ENCODE measurements around the gene IGFBP6.

IGFBP6 gene

GRCh38 chr12:53060064-53060720, 37.3 kb upstream of the IGFBP6 start:
- Histone ChIP-seq H3K4me1 (ENCODE audit: control extremely low read depth in 1 of 4, control insufficient read depth in 4 of 4, insufficient read depth in 4 of 4, low read length in 3 of 4) (no peaks in the 10 kb centered on the region), H3K4me3 (ENCODE audit: control insufficient read depth in 1 of 7, extremely low read depth in 1 of 7, insufficient read depth in 4 of 7, low read depth in 2 of 7, low read length in 6 of 7) (no peak overlapping the region), H3K36me3 (ENCODE audit: control insufficient read depth in 4 of 4, insufficient read depth in 4 of 4, low read length in 3 of 4) (peaks cover 0 to 13% (median 5%) of the 10 kb centered on the region in 4 experiments), H3K9me3 (ENCODE audit: control extremely low read depth in 1 of 5, control insufficient read depth in 4 of 5, insufficient read depth in 2 of 5, low read depth in 1 of 5, low read length in 4 of 5) (no peaks in the 10 kb centered on the region), H3K27me3 (replicated peaks in 2 of 5; ENCODE audit: control insufficient read depth in 4 of 5, insufficient read depth in 5 of 5, low read length in 4 of 5) (no peaks in the 10 kb centered on the region), H3K27ac (ENCODE audit: insufficient read depth in 1 of 2, low read depth in 1 of 2, low read length in 2 of 2, poor library complexity in 1 of 2, severe bottlenecking in 2 of 2) (no peak overlapping the region)
- WGBS (ENCODE audit: insufficient coverage) = 94% methylated on average over 12 of the region's 17 CpGs
- no peak for DNase-seq
- ChIA-PET CTCF (interaction anchor here (0.7 to 17.4 kb wide), 4 partner anchors 9 to 37 kb away, joined by 3 to 361 read pairs (median 4); partner anchors contain the start of genes IGFBP6 and SOAT2), POLR2A (no interaction called here)

GRCh38 chr12:53060721-53061276, 36.7 kb upstream of the IGFBP6 start:
- Histone ChIP-seq H3K27me3 (replicated peaks in 2 of 5; ENCODE audit: control insufficient read depth in 4 of 5, insufficient read depth in 5 of 5, low read length in 4 of 5) (no peaks in the 10 kb centered on the region), H3K36me3 (ENCODE audit: control insufficient read depth in 4 of 4, insufficient read depth in 4 of 4, low read length in 3 of 4) (peaks cover 0 to 19% (median 8%) of the 10 kb centered on the region in 4 experiments), H3K4me3 (ENCODE audit: control insufficient read depth in 1 of 7, extremely low read depth in 1 of 7, insufficient read depth in 4 of 7, low read depth in 2 of 7, low read length in 6 of 7) (no peak overlapping the region), H3K9me3 (ENCODE audit: control extremely low read depth in 1 of 5, control insufficient read depth in 4 of 5, insufficient read depth in 2 of 5, low read depth in 1 of 5, low read length in 4 of 5) (no peaks in the 10 kb centered on the region), H3K27ac (ENCODE audit: insufficient read depth in 1 of 2, low read depth in 1 of 2, low read length in 2 of 2, poor library complexity in 1 of 2, severe bottlenecking in 2 of 2) (no peak overlapping the region), H3K4me1 (ENCODE audit: control extremely low read depth in 1 of 4, control insufficient read depth in 4 of 4, insufficient read depth in 4 of 4, low read length in 3 of 4) (no peaks in the 10 kb centered on the region)
- WGBS (ENCODE audit: insufficient coverage) = 85% methylated on average over 17 of the region's 18 CpGs
- no peak for DNase-seq
- CTCF ChIA-PET = interaction anchor here (0.7 to 17.4 kb wide), 8 partner anchors 9 to 36 kb away, joined by 3 to 361 read pairs (median 6); partner anchors contain the start of genes IGFBP6, SOAT2 and SPRYD3
- POLR2A ChIA-PET = no interaction called here

GRCh38 chr12:53061404-53062010, 36.0 kb upstream of the IGFBP6 start:
- ChIA-PET POLR2A (no interaction called here), CTCF (interaction anchor here (0.8 to 17.4 kb wide), 9 partner anchors 9 to 136 kb away, joined by 3 to 361 read pairs (median 6); partner anchors contain the start of genes IGFBP6, SOAT2 and SPRYD3)
- peaks cover 2 to 19% (median 10%) of the 10 kb centered on the region in 4 experiments for H3K36me3 ChIP-seq (ENCODE audit: control insufficient read depth in 4 of 4, insufficient read depth in 4 of 4, low read length in 3 of 4)
- no peaks in the 10 kb centered on the region for H3K9me3 ChIP-seq (ENCODE audit: control extremely low read depth in 1 of 5, control insufficient read depth in 4 of 5, insufficient read depth in 2 of 5, low read depth in 1 of 5, low read length in 4 of 5)
- no peaks in the 10 kb centered on the region for H3K4me1 ChIP-seq (ENCODE audit: control extremely low read depth in 1 of 4, control insufficient read depth in 4 of 4, insufficient read depth in 4 of 4, low read length in 3 of 4)
- no peak for DNase-seq
- no peak overlapping the region for H3K27ac ChIP-seq (ENCODE audit: insufficient read depth in 1 of 2, low read depth in 1 of 2, low read length in 2 of 2, poor library complexity in 1 of 2, severe bottlenecking in 2 of 2)
- WGBS (ENCODE audit: insufficient coverage) = 89% methylated on average over 3 of the region's 5 CpGs
- no peaks in the 10 kb centered on the region for H3K27me3 ChIP-seq (replicated peaks in 2 of 5; ENCODE audit: control insufficient read depth in 4 of 5, insufficient read depth in 5 of 5, low read length in 4 of 5)
- no peak overlapping the region for H3K4me3 ChIP-seq (ENCODE audit: control insufficient read depth in 1 of 7, extremely low read depth in 1 of 7, insufficient read depth in 4 of 7, low read depth in 2 of 7, low read length in 6 of 7)

GRCh38 chr12:53062011-53062961, 35.2 kb upstream of the IGFBP6 start:
- Histone ChIP-seq H3K27me3 (replicated peaks in 2 of 5; ENCODE audit: control insufficient read depth in 4 of 5, insufficient read depth in 5 of 5, low read length in 4 of 5) (no peaks in the 10 kb centered on the region), H3K4me1 (ENCODE audit: control extremely low read depth in 1 of 4, control insufficient read depth in 4 of 4, insufficient read depth in 4 of 4, low read length in 3 of 4) (no peaks in the 10 kb centered on the region), H3K36me3 (ENCODE audit: control insufficient read depth in 4 of 4, insufficient read depth in 4 of 4, low read length in 3 of 4) (peaks cover 2 to 20% (median 11%) of the 10 kb centered on the region in 4 experiments), H3K27ac (ENCODE audit: insufficient read depth in 1 of 2, low read depth in 1 of 2, low read length in 2 of 2, poor library complexity in 1 of 2, severe bottlenecking in 2 of 2) (no peak overlapping the region), H3K9me3 (ENCODE audit: control extremely low read depth in 1 of 5, control insufficient read depth in 4 of 5, insufficient read depth in 2 of 5, low read depth in 1 of 5, low read length in 4 of 5) (no peaks in the 10 kb centered on the region), H3K4me3 (ENCODE audit: control insufficient read depth in 1 of 7, extremely low read depth in 1 of 7, insufficient read depth in 4 of 7, low read depth in 2 of 7, low read length in 6 of 7) (no peak overlapping the region)
- no peak for DNase-seq
- 86% methylated on average over 13 of the region's 20 CpGs for WGBS (ENCODE audit: insufficient coverage)
- ChIA-PET POLR2A (no interaction called here), CTCF (interaction anchor here (0.7 to 17.4 kb wide), 12 partner anchors 8 to 135 kb away, joined by 3 to 361 read pairs (median 8); partner anchors contain the start of genes IGFBP6, SOAT2 and SPRYD3)

- CTCF ChIA-PET = interaction anchor here (0.6 to 17.4 kb wide), 9 partner anchors 9 to 126 kb away, joined by 3 to 361 read pairs (median 9); partner anchors contain the start of genes IGFBP6, SOAT2 and SPRYD3
- Histone ChIP-seq H3K4me1 (ENCODE audit: control extremely low read depth in 1 of 4, control insufficient read depth in 4 of 4, insufficient read depth in 4 of 4, low read length in 3 of 4) (no peaks in the 10 kb centered on the region), H3K4me3 (ENCODE audit: control insufficient read depth in 1 of 7, extremely low read depth in 1 of 7, insufficient read depth in 4 of 7, low read depth in 2 of 7, low read length in 6 of 7) (no peak overlapping the region), H3K36me3 (ENCODE audit: control insufficient read depth in 4 of 4, insufficient read depth in 4 of 4, low read length in 3 of 4) (peaks cover 2 to 27% (median 14%) of the 10 kb centered on the region in 4 experiments), H3K27ac (ENCODE audit: insufficient read depth in 1 of 2, low read depth in 1 of 2, low read length in 2 of 2, poor library complexity in 1 of 2, severe bottlenecking in 2 of 2) (no peak overlapping the region), H3K9me3 (ENCODE audit: control extremely low read depth in 1 of 5, control insufficient read depth in 4 of 5, insufficient read depth in 2 of 5, low read depth in 1 of 5, low read length in 4 of 5) (no peaks in the 10 kb centered on the region), H3K27me3 (replicated peaks in 2 of 5; ENCODE audit: control insufficient read depth in 4 of 5, insufficient read depth in 5 of 5, low read length in 4 of 5) (no peaks in the 10 kb centered on the region)
- no peak for DNase-seq
- WGBS (ENCODE audit: insufficient coverage) = 95% methylated on average over 14 of the region's 14 CpGs
- POLR2A ChIA-PET = no interaction called here
These were observed 34.3 kb upstream of the IGFBP6 start for GRCh38 chr12:53062977-53063707.

Data from common myeloid progenitor, CD34-positive (primary cell).